ENCODE results near the gene CORIN.

- no peak for TF ChIP-seq MZF1 (tag by site-specific recombination; IDR thresholded peaks at IDR 0.05; ENCODE audit: borderline replicate concordance)
- TF ChIP-seq ZNF19 (tag by site-specific recombination; IDR thresholded peaks at IDR 0.05; ENCODE audit: low read depth), result no peak
- TF ChIP-seq CTCF (tag by site-specific recombination; IDR thresholded peaks at IDR 0.05), result no peak
- TF ChIP-seq YY2 (tag by site-specific recombination; IDR thresholded peaks at IDR 0.05), result no peak
- TF ChIP-seq REST (tag by site-specific recombination; IDR thresholded peaks at IDR 0.05), result no peak
- no peak for TF ChIP-seq ZNF707 (tag by site-specific recombination; IDR thresholded peaks at IDR 0.05)
These were observed 8.4 kb downstream of the CORIN start for GRCh38 chr4:47829438-47829837.
